GM18907 (cell line): Measurements from ENCODE around the gene GXYLT1.
"Not testable (repeated sequence)": the region's sequence is repeated elsewhere in the genome, so short reads cannot be mapped to it uniquely, and the experiment has no call there.

Source experiments
- ATAC-seq: cut with Tn5 transposase; IDR thresholded peaks from one replicate; pipeline ENCODE4 v1.9.1; 2021; ENCODE audit warnings: mild to moderate bottlenecking, moderate library complexity; ENCODE audit not compliant: unreplicated experiment

GXYLT1 gene

GRCh38 chr12:42145197-42145549 is 499 bp upstream of the GXYLT1 start:
- ATAC-seq: peak; percentile 14

- ATAC-seq: peak; percentile 43
Measured at GRCh38 chr12:42144158-42144407, 591 bp downstream of the GXYLT1 start.

GRCh38 chr12:42143452-42144157 is 1.1 kb downstream of the GXYLT1 start:
- no peak for ATAC-seq

- ATAC-seq: no peak
Measured at GRCh38 chr12:42141981-42142606, 2.6 kb downstream of the GXYLT1 start.

- ATAC-seq: no peak
Measured at GRCh38 chr12:42140901-42141300, 3.8 kb downstream of the GXYLT1 start.

GRCh38 chr12:42135259-42135814 is 9.3 kb downstream of the GXYLT1 start:
- ATAC-seq: no peak

GRCh38 chr12:42130672-42131402 is 13.8 kb downstream of the GXYLT1 start:
- no peak for ATAC-seq

- ATAC-seq: no peak
Measured at GRCh38 chr12:42129595-42130204, 15.0 kb downstream of the GXYLT1 start.

GRCh38 chr12:42128888-42129287 is 15.8 kb downstream of the GXYLT1 start:
- no peak for ATAC-seq

- ATAC-seq: no peak
Measured at GRCh38 chr12:42128327-42128726, 16.3 kb downstream of the GXYLT1 start.

GRCh38 chr12:42126963-42127362 is 17.7 kb downstream of the GXYLT1 start:
- no peak for ATAC-seq

- ATAC-seq: peak; percentile 42
Measured at GRCh38 chr12:42125388-42125767, 19.3 kb downstream of the GXYLT1 start.

- ATAC-seq: peak; percentile 33
Measured at GRCh38 chr12:42124764-42125387, 19.8 kb downstream of the GXYLT1 start.

- no peak for ATAC-seq
Measured at GRCh38 chr12:42119085-42119633, 25.5 kb downstream of the GXYLT1 start.

GRCh38 chr12:42118136-42118879 is 26.4 kb downstream of the GXYLT1 start:
- no peak for ATAC-seq

GRCh38 chr12:42109031-42109430 is 35.6 kb downstream of the GXYLT1 start:
- ATAC-seq: no peak

- not testable (repeated sequence) for ATAC-seq
Measured at GRCh38 chr12:42106791-42107190, 37.9 kb downstream of the GXYLT1 start.

GRCh38 chr12:42104784-42105183 is 39.9 kb downstream of the GXYLT1 start:
- ATAC-seq: no peak

GRCh38 chr12:42104087-42104486 is 40.6 kb downstream of the GXYLT1 start:
- ATAC-seq: no peak

GRCh38 chr12:42103155-42103554 is 41.5 kb downstream of the GXYLT1 start:
- ATAC-seq: no peak
